ENCODE measurements around the gene TLE5. TPM values are rescaled to one million over a fixed set of nuclear protein-coding genes. Genes with fewer than 3 reads are reported as not detected.

TLE5 gene, protein sequence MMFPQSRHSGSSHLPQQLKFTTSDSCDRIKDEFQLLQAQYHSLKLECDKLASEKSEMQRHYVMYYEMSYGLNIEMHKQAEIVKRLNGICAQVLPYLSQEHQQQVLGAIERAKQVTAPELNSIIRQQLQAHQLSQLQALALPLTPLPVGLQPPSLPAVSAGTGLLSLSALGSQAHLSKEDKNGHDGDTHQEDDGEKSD
- 9.8 and 15.6 TPM in 2 replicates for polyA plus RNA-seq

DNA sequence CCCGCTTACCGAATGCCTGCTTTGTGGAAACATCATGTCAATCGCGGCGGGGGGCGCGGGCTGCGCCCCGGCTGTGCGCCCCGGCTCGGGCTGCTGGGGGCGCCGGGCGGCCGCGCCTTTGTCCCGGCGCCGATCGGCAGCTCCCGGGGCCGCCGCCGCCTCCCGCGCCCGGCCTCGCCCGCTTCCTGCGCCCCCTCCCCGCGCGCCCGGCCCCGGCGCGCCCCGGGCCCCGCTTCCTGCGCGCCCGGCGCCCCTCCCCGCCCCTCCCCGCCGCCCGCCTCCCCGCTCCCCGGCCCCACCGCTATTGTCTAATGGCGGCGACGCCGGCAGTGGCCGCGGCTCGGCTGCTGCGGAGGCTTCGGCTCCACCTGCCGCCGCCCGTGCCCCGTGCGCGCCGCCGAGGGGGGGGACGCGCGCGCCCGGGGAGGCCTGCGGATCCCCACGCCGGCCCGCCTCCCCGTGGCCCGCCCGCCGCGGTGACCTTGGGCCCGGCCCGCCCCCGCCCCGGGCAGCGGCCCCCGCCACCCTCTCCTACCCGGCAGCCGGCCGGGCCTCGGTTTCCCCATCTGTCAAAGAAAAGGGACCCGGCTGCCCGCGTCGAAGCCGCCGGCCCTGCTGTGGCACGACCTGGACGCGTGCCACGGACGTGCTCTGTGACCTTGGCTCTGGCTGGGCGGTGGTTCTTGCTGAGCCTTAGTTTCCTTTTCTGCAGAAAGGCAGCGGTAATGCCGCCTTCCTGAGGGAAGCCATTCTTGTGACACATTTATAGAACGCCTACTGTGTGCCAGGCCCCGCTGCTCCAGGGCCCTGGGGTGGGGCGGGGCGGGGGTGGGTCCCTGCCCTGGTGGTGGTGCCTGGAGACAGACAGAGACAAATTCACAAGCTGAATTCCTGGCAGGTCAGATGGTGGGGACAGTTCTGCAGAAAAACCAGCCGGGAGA is at the start of gene TLE5:
TLE5 (minus strand) TSS at position 331 of the 941 bp plus-strand sequence; CDS start at position 36, 295 bp downstream.

DNA sequence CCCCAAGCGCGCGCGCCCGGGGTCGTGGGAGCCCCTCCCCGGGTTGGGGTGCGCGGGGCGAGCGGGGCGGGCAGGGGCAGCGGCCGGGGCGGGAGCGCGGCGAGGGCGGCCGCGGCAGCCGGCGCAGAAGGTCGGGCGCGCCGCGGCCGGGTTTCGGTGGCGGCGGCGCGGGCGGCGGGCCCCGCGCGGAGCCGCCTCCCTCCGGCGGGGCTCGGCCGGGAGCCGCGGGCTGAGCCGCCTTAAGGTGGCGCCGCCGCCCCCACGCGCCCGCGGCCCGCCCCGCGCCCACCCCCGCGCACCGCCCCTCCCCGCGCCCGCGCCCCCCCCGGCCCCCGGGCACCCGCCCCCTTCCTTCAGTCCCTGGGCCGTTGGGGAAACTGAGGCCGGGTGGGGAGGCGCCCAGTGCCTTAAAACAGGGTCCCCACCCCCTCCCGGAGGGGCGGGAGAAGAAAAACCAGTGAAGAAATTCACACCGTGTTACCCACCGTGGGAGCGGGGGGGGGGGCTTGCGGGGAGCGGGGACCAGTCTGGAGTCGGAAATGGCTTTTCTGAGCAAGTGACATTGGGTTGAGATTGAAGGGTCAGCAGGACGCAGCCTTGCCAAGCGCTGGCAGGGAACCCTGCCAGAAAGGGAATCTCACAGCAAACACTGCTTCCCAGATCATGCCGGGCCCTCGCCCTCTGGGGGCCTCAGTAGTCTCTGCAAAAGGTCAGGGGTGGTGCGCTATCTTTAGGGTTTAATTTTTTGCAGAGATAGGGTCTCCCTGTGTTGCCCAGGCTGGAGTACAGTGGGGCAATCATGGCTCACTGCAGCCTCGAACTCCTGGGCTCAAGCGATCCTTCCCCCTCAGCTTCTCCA is 33.0 kb downstream of the TLE5 start, which contains the start of gene TLE2:
TLE2 (minus strand) TSS at position 216 of the 859 bp plus-strand sequence. CDS start 376 bp downstream, outside the sequence.

Other genes with a start within 250 kb of the TLE5 start
- gene ZNF554, start 242.6 kb downstream of the TLE5 start, polyA plus RNA-seq, result 3.1 and 3.9 TPM in 2 replicates
- 1.5 and 2.2 TPM in 2 replicates for gene ZNF555, start 221.0 kb downstream of the TLE5 start, polyA plus RNA-seq
- gene ZNF556, start 195.2 kb downstream of the TLE5 start, polyA plus RNA-seq, result 0.20 TPM in 1 of 2 replicates, not detected in the other
- gene ZNF57, start 161.6 kb downstream of the TLE5 start, polyA plus RNA-seq, result 6.3 and 8.4 TPM in 2 replicates
- gene ZNF77, start 117.5 kb downstream of the TLE5 start, polyA plus RNA-seq, result 0.81 and 2.7 TPM in 2 replicates
- gene TLE6, start 84.9 kb downstream of the TLE5 start, polyA plus RNA-seq, result 1.4 TPM in 1 of 2 replicates, not detected in the other
- 0.21 and 0.98 TPM in 2 replicates for gene TLE2, start 33.2 kb downstream of the TLE5 start, polyA plus RNA-seq
- gene GNA11, start 31.9 kb upstream of the TLE5 start, polyA plus RNA-seq, result 0.42 and 1.0 TPM in 2 replicates
- 0.89 and 0.94 TPM in 2 replicates for gene GNA15, start 73.5 kb upstream of the TLE5 start, polyA plus RNA-seq
- gene S1PR4, start 116.3 kb upstream of the TLE5 start, polyA plus RNA-seq, result not detected in 2 replicates
- gene NCLN, start 123.4 kb upstream of the TLE5 start, polyA plus RNA-seq, result 19.8 and 27.3 TPM in 2 replicates
- gene CELF5, start 162.2 kb upstream of the TLE5 start, polyA plus RNA-seq, result 0.15 and 5.7 TPM in 2 replicates

All from Purkinje cell (primary cell).